Activated CD8-positive, alpha-beta memory T cell treated with anti-CD3 and anti-CD28 coated beads for 4 hours (primary cell): Measurements from ENCODE around the gene SERTM2.
"Not testable (repeated sequence)": the region's sequence is repeated elsewhere in the genome, so short reads cannot be mapped to it uniquely, and the experiment has no call there.

Experiments
- DNase-seq, 2 donors: peaks; one replicate each; pipeline ENCODE4 v3.0.0-alpha.2; 2020; ENCODE audit warnings: low read depth in 2 of 2

The SERTM2 gene

DNA sequence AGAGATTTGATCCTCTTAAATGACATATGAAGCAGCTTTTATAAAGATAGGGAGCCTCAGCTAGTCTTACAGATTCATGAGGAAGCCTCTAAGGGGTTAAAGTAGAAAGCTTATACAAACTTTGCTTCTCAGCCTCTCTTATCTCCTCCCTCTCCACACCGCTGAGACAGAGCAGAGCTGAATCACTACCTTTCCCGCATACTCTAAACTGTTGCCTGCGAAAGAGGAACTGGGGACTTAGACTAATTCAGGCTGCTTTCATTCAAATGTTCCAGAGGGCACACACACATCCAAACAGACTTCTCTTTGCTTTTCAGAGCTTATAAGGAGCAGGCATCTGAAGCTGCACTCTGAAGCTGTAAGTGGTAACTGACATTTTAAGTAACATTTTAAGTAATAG, at the start of gene SERTM2:
SERTM2 (plus strand) TSS at position 169 of the 400 bp plus-strand sequence. CDS start 7,213 bp downstream, outside the sequence.
- no peak for DNase-seq

DNA sequence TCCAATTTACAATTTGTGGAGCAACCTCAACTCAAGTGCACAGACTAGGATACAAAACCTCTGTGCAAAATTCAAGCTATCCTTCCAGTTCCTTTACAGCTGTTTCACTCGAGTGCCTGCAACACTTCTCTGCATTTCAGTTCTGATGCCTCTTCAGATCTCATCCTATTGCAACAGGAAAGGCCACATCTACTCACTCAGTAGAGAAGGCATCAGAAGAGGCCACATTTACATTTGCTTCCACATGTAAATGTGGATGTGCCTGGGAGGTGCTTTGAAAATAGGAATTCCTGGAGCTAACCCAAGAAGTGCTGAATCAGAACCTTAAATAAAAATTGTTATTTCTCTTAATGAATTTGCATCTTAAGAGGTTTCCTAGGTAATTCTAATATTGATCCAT, 45.8 kb upstream of the SERTM2 start:
- no peak for DNase-seq

DNA sequence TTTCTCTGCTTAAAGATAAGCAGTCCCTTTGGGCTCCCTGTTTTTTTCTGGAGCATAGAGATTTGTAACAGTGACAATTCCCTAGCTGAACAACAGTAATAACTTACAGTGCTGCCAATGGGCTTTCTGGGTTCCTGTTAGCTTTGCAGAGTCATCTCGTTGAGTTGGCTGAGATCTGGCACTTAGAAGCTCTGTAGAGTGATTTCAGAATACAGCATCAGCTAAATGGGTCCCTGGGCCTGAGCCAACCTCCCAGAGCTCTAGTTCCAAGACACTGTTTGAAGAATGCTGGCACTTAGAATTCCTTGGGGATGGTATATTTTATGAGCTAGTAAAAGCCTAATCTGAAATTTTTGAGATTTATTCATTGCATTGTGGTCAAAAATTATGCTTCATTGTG, 43.5 kb upstream of the SERTM2 start:
- no peak for DNase-seq

DNA sequence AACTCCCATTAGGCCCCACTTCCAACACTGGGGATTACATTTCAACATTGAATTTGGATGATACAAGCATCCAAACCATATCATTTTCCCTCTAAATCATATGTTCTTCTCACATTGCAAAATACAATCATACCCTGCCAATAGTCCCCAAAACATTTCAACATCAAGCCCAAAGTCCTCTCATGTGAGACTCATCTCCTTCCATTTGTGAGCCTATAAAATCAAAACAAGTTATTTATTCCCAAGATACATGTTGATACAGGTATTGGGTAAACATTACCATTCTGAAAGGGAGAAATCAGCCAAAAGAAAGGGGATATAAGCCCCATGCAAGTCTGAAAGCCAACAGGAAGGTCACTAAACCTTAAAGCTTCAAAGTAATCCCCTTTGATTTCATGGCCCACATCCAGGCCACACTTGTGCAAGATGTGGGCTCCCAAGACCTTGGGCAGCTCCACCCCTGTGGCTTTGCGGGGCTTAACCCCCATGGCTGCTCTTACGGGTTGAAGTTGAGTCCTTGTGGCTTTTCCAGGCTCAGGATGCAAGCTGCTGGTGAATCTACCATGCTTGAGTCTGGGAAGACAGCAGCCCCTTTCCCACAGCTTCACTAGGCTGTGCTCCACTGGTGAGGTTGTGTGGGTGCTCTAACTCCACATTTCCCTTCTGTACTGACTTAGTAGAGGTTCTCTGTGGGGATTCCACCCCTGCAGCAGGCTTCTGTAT, 40.6 kb upstream of the SERTM2 start:
- no peak for DNase-seq

DNA sequence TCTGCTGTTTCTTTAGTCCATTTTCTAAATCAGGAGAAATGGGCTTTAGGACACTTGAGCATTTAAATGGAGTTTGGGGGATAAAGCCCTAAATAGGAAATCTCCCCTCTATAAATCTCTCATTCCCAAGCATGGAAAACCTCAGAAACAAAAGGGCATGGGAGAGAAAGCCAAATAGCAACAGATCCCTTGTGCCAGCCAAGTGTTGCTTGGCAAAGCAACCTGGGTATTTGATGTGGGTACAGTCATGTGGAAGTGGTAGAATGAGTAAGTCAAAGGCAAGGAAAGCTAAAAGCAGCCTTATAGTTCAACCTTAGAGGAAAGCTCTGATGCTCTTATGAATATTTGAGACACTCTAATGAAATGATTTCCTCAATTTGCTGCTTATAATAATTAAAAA, 29.5 kb upstream of the SERTM2 start:
- no peak for DNase-seq

DNA sequence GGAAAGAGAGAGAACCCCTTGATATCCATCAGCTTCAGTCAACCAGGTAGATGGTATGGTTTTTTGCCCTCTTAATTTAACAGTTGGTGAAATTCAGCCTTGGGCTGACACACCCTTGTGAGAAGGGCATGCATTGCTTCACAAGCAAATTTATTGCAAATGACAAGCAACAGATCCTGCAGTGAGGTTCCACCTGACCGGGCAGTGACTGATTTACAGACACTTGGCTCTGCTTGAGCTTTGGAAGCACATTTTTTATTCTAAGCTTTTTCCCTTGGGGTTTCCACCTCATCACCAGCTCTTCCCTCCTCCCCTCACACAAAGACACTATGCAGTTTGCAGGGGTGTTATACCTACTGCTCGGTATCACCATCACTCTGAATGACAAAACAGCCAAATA, 28.3 kb upstream of the SERTM2 start:
- DNase-seq, result no peak

DNA sequence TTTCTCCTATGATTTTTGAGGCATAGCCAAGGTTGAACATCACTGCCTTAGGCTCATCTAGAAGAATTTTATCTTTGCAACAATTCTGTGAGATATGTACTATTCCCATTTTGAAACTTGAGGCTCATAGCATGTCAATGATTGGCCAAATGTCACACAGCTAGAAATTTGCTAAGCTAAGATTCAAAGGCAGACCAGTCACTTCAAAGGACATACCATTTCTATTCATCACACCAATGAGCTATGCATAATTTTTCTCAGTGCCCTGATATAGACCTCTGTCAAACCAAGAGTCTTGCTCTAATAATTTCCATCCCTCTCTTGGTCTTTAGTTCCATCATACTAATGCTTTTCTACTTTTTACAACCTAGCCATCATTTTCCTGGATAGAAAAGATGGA, 27.6 kb upstream of the SERTM2 start:
- DNase-seq, result no peak

DNA sequence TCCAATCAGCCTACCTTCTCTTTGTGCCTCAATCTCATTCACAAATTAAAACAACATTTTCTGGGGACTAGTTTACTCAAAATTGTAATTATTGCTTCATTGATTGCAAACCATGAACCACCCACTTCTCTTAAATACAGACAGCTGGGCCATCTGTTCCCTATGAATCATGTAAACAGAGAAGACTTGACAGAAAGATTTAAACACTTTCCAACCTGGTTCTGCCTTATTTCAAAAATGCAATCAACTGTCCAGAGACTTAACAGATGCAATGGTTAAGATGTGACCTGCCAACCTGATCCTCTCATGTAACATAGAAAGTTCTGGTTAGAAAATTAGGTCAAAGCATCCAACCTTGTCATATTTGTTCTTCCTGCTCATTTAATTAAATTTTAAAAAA, 20.8 kb upstream of the SERTM2 start:
- DNase-seq, result no peak

DNA sequence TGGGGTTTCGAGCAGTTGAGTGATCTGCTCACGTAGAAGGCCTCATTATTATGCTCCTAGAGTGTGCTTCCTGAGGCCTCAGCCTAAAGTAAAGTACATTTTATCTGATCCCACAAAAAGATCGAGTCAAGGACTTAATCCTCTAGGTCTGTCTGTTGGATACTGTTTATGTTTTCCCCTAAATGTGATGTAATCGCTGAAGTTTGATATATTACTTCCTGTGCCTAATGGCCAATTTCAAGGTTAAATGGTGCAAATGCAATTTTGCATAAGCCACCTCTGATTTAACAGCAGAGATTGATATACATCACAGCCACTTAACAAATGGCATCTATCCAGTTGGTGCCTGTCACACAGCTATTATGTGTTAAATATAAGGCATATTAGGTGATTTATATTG, 19.4 kb upstream of the SERTM2 start:
- DNase-seq, result no peak

DNA sequence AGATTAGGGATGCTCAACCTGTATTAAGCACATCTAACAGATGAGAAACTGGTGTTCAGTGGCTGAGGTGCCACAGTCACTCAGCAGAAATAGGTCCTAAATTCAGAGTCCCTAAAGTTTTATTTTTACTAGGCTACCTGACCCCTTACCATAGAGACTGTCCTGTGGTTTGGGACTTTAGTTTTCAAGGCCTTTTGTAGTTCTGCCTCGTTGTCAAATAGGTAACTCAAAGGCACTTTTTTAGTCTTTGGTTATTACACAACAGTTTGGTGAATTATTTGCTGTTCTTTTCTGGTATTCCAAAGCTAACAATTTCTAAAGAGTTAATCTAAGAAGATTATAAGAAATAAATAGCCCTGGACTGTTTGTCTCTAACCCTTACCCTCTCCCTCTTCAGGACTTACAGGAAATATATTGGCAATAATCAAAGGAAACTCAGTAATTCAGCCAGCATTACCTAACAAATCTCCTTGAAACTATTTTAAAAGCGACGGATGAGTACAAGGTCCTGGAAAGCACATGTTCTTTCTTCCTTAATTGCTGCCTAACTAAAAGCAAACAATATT, 12.8 kb upstream of the SERTM2 start:
- no peak for DNase-seq

DNA sequence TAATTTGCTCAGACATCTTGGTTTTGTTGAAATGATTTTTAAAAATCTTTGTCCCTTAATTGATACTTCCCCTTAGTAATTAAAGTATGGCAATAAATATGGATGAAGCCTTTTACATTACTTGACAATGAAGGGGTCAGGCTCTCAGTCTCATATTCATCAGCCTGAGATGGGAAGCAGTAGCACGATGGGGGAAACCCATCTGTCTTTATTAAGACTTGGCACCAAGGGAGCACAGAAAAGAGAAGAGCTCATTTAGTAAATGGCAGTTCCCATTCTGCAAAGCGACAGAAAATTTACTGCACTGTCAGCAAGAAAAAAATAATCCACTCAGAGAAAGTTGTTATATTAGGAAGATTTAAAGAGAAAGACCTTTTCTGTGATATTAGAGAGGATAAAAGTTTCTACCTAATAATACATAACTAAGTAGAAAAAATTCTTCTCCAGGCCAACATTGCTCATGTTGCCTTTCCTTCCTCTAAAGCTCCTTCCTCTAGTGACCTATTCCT, 7.9 kb upstream of the SERTM2 start:
- no peak for DNase-seq

DNA sequence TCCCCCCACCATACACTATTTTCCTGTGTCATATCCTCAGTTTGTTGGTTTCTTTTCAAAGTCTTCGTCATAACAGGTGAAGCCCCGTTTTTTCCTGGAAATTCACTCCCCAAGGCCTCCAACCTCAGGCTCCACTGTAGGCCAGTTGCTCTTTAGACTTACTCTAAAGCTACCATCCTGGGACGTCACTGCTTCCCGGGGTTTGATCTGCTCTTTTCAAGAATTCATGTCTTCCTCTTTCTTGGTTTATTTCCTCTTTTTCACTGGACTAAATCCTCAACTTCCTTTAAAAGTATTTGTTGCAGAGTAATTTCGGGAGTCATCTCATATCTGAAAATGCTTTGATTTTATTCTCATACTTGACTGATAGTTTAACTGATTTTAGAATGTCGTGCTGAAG, 6.5 kb upstream of the SERTM2 start:
- DNase-seq, result no peak

DNA sequence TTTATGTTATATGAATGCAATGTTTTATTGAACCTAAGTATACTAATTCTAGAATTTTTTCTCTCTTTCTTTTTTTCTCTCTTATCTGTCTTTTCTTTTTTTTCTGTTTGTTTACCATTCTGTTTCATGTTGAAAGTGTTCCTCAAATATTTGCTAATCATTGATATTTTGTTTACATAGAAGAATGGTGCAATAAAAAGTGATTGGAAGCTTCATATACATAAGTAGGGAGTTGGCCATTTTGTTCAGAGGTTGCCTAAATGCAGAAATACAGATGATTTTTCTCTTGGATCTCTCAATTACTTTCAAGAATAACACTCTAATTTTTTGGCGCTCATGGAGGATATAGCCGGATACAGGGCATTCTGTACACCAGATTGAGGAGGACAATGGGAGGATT, 5.7 kb upstream of the SERTM2 start:
- DNase-seq, result no peak

DNA sequence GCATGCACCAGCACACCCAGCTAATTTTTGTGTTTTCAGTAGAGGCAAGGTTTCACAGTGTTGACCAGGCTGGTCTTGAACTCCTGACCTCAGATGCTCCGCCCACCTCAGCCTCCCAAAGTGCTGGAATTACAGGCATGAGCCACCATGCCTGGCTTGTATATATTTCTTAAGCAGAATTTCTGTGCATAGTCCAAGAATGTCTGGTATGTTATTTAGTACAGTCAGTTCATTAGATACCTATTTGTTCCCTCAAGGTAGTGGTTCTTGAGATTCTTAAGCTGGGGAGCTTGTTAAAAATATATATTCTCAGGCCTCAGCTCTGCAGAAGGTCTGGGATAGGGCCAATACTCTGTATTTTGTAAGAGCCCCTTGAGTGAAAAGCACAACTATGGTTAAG, 4.6 kb upstream of the SERTM2 start:
- no peak for DNase-seq

DNA sequence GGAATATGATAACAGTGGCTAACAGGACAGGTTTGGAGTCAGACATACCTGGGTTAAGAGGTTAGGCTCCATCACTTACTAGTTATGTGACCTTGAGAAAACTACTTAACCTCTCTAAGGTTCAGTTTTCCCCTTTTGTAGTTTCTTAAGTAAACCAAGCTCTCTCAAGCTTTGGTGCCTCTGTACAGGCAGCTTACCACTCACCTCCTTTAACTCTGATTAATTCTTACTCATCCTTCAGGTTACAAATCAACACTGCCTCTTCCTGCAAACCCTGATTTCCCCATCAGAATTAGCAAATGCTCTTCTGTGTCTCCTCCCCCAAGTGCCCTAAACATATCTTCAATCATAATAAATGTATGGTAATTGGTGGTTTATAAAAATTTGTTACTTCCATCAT, 3.5 kb upstream of the SERTM2 start:
- DNase-seq, result no peak

DNA sequence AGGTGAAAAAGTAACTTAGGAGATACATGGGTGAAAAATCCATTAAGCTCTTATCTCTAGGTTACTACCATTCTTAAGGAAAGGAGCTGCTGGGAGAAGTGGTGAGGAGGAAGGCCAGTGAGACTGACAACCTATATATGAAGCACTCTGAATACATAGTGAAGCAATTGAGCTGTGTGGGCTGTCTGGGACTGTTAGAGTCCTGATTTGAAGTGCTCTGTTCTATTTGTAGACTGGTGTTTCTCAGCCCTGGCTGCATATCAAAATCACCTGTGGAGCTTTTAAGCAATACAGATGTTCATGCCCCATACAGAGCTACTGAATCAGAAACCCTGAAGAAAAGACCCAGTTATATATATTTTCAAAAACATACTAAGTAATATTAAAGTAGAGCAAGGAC, 3.9 kb downstream of the SERTM2 start:
- no peak for DNase-seq

DNA sequence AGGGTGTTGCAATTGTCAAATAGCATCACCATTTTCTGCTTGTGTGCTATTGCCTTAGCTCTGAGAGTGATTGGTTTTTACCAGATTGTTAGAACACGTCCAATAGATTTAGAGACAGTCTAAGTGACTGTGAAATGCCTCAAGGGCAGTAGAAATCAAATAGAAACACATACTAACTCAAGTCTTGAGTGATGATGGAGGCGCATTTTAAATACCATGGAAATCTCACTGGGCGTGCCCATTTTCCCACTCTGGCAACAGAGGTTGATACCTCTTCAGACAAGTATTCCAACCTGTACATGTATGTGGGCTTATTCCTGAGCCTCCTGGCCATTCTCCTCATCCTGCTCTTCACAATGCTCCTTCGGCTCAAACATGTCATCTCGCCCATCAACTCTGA, 7.2 kb downstream of the SERTM2 start:
- no peak for DNase-seq

DNA sequence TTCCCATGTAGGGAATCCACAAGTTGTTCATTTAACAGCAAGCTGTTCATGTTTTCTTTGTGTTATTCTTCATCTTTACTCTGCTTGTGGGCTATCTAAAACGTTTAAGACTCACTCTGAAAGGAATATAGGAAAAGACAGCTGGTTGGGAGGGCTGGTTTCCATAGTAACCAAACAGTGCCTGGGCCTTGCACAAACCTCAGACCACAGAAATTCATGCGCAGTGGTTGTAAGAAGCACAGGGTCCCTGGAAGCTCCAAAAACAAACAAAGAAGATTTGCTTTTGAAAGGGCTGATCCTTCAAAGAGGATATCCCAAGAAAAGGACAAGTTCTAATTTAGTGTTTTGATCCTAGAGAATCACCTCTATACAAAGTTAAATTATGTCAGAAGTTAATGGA, 7.8 kb downstream of the SERTM2 start:
- no peak for DNase-seq

DNA sequence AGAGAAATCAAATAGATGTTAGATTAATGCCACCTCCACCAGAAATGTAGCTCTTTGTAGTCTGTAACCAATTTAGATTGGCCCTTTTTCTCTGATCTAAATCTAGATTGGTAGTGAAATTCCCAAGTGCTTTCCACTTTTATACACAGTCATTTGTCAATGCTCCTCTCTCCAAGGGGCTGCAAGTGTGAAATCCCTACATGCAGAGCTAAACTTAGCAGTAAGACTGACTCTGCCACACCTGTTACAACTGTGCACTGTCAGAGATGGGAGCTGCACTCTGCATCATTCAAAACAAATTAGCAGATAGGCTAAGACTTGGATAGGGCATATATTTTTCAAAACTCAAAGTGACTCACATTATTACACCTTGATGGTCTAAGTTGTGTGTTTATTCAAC, 9.1 kb downstream of the SERTM2 start:
- no peak for DNase-seq

DNA sequence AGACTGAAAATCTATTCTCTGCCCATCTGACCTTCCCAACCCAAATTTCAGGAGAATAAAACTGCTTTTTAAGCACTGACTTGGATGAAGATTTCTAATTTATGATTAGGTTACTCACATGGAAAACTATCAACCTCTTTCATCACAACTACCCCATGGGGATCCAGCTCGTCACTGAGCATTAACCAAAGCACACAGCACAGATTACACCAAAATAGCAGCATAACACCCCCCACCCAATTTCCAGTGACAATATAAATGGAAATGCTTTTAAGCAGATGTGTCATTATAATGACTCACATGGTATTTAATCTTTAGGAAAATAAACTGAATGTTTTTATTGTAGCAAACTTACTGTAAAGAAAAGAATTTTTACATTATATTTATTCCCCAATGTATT, 9.7 kb downstream of the SERTM2 start:
- DNase-seq, result no peak

DNA sequence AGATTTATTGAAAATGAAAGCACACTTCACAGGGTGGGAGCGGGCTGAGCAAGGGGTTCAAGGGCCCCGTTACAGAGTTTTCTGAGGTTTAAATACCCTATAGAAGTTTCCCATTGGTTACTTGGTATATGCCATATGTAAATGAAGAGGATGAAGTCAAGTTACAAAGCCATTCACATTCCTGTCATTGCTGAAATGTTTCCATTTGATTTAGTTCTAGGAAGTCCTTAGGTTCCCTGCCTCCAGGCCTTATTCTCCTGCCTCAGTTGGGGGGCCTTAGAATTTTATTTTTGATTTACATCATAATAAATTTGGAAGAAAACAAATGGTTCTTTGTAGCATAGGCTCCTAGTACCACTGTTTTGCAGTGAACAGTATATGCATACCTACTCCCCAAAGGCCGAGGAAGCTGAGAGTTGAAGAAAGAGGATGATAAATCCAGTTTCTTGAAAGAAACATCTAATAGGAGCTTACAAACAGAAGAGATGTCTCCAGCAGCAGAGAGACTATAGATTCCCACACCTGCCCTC, 31.8 kb downstream of the SERTM2 start:
- no peak for DNase-seq

DNA sequence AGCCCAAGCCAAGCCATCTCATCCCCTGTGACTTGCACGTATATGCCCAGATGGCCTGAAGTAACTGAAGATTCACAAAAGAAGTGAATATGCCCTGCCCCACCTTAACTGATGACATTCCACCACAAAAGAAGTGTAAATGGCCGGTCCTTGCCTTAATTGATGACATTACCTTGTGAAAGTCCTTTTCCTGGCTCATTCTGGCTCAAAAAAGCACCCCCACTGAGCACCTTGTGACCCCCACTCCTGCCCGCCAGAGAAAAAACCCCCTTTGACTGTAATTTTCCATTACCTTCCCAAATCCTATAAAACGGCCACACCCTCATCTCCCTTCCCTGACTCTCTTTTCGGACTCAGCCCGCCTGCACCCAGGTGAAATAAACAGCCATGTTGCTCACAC, 37.8 kb downstream of the SERTM2 start:
- DNase-seq, result not testable (repeated sequence)

DNA sequence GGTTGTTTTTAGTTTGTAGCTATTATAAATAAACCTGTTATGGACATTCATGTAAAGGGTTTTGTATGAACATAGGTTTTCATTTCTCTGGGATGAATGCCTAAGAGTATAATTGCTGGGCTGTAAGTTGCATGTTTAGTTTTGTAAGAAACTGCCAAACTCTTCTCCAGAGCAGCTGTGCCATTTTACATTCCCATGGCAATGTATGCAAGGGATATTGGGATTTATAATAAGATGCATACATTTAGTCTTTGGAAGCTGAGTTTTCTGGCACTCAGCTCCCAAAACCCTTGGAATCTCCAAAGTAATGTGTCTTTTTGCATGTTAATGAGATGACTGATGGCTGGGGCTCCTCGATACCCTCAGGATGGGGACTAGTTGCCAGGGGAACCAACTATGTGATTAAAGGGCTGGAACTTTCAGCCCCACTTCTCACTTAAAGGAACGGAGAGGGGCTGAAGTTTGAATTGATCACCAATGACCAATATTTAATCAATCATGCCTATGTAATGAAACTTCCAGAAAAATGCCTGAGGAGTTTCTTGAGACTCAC, 44.0 kb downstream of the SERTM2 start:
- no peak for DNase-seq
